NK-92 treated with Interleukin-12 subunit alpha and Interleukin-12 subunit beta, amount 100 ng/mL, for 24 hours (cell line): ENCODE measurements around the gene FBN1.

ENCODE experiments used
- DNase-seq: peaks from one replicate; lab custom pipeline; 2025; lab: John Stamatoyannopoulos, UW

Gene FBN1

GRCh38 chr15:48580736-48581135 is 64.8 kb downstream of the FBN1 start:
- DNase-seq: no peak

- no peak for DNase-seq
Observed at GRCh38 chr15:48579945-48580671, 65.4 kb downstream of the FBN1 start.

DNA sequence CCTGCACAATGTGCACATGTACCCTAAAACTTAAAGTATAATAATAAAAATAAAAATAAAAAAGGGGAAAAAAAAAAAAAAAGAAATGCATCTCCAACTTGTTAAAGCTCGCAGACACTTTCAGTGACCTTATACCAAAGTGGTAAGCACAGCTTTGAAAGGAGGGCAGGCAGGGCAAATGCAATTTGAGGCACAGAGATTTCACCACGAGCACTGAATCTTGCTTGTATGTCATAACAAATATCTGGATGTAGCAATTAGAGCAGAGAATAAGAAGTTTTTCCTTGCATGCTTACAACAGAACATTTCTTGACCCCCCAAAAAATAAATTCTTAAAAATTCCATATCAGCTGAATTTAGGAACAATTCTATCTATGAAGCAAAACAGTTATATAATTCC is 66.5 kb downstream of the FBN1 start:
- DNase-seq: no peak

DNA sequence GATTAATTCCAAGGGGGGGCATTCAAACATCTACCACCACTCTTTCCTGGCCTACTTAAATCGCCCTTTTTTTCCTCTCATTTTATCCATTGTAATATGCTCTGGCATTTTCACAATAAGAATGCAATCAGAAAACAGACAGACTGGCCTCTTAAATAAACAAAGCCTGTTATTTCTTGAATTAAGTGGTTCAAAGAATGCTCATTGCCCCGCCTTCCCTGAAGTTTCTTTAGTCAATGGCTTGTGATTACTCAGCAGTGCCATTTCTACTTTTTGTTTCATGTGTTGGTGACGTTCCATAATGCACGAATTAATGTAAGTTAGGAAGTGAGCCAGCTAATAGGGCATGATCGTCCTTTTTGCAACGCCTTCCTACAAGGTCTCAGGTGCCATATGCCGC is 68.0 kb downstream of the FBN1 start:
- no peak for DNase-seq

DNA sequence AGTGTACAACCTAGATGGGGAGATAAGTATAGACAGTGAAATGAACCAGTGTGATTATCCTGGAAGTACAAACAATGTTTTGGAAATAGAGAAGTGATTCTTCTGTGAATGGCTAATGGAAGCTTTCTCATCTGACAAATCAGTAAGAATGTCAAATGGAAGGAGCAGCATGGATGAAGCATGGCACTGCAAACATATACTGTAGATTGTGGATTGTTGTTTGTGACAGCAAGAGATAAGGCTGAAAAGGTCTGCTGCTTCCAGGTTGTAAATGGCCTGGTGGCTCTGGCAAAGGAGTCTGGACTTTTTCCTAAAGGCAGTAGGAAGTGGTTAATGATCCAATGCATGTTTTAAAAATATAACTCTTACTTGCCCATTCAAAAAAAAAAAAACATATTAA is 71.3 kb downstream of the FBN1 start:
- no peak for DNase-seq

DNA sequence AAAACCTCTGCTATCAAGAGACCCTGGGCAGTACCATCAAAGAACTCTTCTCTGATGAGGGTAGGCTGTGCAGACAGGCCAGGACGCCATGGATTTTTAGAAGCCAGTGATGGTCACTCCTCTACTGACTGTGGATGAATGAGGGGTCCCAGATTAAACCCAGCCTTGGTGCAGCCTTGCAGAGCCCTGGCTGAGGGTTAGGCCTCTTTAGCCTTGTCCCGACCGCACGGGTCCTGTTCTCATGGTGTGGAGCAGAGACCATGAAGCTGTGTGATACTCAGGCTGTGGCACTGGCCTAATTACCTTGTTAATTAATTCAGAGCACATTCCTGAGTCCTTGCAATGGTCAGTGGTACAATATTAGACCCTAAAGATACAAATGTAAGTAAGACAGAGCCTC is 71.7 kb downstream of the FBN1 start:
- DNase-seq: no peak

GRCh38 chr15:48572823-48573222 is 72.7 kb downstream of the FBN1 start:
- DNase-seq: no peak

DNA sequence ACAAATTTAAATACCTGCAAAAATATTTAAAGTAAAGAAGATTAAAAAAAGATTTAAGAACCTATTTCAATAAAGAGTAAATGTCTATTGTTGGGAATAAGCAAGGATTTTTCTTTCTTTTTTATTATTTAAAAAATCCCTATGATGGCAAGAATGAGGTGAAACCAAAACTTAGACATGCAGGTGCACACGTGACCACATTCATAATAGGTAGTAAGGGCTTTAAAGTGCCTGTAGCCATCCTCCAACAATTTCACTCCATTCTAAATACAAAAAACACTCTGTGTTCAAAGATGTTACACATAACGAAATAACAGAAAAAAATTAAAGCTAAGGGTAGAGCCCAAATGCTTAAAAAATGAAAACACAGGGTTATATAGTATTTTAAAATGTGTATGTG is 74.0 kb downstream of the FBN1 start:
- DNase-seq: no peak

DNA sequence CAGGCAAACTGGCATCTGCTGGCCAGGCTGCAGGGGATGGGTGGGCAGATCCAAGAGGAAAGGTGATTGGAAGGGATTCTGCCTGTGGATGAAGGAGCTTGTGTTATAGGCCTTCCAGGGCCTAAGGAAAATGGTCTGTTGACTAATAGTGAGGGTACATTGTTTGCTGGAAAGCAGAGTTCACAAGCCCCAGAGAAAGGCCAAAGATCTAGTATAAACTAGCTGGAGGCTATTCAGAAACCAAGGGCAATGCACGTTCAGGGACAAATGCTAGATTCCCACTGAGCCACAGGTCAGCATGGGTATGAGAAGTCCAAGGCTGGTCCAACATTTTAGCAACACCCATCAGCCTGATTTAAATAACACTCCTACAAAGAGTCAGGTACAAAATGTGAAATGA is 74.7 kb downstream of the FBN1 start:
- DNase-seq: no peak

- no peak for DNase-seq
Observed at GRCh38 chr15:48569591-48570302, 75.8 kb downstream of the FBN1 start.

GRCh38 chr15:48566668-48567067 is 78.8 kb downstream of the FBN1 start:
- DNase-seq: no peak

- no peak for DNase-seq
Observed at GRCh38 chr15:48565560-48566482, 79.7 kb downstream of the FBN1 start.

DNA sequence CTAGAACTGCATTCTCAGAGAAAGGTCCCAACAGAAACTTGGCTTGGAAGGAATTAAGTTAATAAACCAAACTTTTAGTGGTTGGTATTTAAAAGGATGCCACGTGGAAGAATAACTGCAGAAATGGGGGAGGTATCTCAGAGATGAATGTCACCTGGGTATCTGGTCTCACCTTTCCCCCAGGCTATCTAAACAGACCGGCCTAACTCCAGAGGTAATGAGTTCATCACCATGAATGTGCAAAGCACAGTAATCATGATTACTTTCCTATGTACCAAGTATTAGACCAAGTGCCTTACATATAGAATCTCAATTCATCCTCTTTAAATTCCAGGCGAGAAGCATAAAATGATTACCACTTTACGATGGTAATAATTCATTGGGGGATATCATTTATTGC is 80.8 kb downstream of the FBN1 start:
- no peak for DNase-seq

DNA sequence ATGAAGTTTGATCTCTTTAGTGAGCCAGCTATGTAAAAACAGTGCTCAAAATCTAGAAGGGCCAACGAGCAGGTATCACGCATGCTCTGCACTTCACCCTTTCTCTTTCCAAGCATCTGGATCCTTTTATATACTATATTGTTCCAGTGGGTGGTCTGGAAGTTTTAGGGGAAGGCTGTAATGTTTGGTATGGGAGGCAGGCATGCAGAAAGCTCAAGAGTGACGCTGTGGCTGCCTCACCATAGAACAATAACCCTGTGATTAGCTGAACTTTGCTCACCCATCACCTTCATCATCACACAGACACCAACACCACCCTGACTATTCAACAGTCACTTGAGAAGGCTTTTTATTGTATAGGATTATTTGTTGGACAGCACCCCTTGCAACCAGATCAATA is 81.6 kb downstream of the FBN1 start:
- no peak for DNase-seq

GRCh38 chr15:48560321-48561051 is 85.0 kb downstream of the FBN1 start:
- DNase-seq: no peak

- no peak for DNase-seq
Observed at GRCh38 chr15:48559285-48559684, 86.2 kb downstream of the FBN1 start.

DNA sequence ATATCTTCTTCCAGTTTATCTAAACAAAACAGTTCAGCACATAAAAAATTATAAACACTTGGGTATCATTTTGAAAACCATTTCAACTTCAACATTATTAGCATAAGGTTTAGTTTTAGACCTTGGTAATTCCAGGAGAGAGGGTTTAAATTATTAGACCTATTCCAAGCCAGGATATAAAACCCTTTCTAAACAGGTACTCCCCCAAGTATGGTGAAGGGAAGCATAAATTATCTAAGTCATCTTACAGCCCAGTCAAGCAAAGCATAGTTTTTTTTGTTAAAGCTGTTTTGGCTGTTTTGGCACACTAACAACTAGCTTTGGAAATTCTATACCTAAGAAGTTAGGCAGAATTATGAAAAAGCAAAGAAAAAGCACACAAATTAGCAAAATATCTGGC is 87.3 kb downstream of the FBN1 start:
- DNase-seq: no peak

GRCh38 chr15:48557335-48557734 is 88.2 kb downstream of the FBN1 start:
- DNase-seq: no peak

DNA sequence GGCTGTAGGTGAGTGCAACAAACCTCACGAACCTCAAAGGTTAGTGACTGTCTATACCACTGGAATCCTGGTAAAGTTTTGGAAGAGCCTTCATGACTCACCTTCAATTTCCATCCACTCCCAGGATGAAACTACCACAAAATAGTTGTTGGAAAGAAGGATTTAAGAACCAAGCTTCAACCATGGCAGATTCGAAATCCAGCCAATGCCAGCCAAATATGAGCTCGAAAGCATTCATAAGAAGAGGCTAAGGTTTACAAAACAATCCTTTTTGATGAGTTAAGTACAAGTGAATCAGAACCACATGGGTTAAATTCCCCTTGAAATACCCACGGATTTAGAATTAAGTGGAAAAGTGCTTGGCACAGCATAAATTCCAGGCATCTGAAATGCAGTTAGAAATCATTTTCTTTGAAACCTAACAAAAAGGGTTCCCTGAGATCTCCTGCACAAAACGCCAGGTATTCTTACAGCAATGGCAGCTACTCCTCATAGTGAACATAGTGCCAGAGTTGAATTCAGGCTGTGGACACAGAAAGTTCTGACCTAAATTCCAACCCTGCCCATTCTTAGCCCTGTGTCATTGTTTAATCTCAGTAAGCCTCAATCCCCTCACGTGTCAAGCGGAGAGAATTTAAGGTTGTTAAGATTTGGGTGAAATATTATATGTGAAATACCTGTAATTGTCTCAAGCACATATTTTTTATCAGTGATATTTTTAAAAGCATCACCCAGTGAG is 89.2 kb downstream of the FBN1 start:
- no peak for DNase-seq

DNA sequence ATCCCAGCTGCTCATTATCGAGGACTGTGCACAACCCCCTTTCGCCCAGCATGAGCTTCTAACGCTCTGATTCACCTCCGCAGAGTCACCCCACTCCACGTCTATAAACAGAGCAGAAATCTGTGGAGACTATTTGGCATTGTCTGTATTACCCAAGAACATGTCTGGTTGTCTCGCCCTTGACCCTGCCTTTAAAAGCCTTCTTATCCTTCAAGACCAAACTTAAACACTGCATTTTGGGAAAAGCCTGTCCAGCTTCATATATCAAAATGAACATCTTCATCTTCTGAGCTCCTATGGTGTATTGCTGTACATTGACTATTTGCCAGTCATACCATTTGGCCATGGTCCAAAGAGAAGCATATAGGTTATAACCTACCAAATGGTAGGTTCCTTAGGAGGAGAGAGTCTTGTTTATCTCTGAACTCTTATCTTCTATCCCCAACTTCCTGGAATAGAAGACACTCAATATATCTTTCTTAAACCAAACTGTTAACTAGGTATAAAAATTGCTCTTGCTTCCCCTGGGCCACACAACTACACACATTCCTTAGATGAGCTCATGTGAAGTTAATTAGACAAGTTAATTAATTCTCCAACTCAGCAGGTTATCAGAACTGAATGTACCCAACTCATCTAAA is 90.1 kb downstream of the FBN1 start:
- no peak for DNase-seq

DNA sequence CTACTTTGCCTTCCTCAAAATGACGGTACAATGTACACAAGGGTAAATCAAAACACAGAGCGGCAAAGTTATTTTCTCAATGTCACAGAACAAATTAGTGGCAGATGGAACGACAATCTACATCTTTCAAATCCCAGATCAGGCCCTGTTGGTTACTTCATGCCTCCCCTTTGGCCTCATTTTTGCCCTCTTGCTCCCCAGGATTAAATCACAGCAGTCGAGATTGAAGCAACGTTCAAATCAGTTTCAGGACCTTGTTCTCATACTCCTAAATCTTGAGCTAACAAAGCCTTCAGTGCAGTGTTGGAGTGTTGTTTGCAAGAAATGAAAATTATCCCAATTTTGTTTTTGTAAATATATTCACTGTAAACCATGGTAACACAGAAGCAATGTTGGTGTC is 91.4 kb downstream of the FBN1 start:
- no peak for DNase-seq
